ENCODE results near the gene BCOR.

BCOR gene

GRCh38 chrX:40083120-40083978 lies 14.4 kb downstream of the BCOR start:
- no peak for DNase-seq

GRCh38 chrX:40082447-40083119 lies 15.2 kb downstream of the BCOR start:
- DNase-seq = no peak

- no peak for DNase-seq
Observed at GRCh38 chrX:40081679-40082068, 16.1 kb downstream of the BCOR start.

- DNase-seq = no peak
Observed at GRCh38 chrX:40080894-40081678, 16.7 kb downstream of the BCOR start.

- no peak for DNase-seq
Observed at GRCh38 chrX:40079572-40079971, 18.2 kb downstream of the BCOR start.

- DNase-seq = no peak
Observed at GRCh38 chrX:40078489-40079227, 19.1 kb downstream of the BCOR start.

GRCh38 chrX:40077906-40078305 lies 19.9 kb downstream of the BCOR start:
- DNase-seq = no peak

GRCh38 chrX:40076750-40077575 lies 20.8 kb downstream of the BCOR start:
- no peak for DNase-seq

- DNase-seq = no peak
Observed at GRCh38 chrX:40074959-40075332, 22.8 kb downstream of the BCOR start.

GRCh38 chrX:40074080-40074958 lies 23.4 kb downstream of the BCOR start:
- no peak for DNase-seq

GRCh38 chrX:40073439-40074054 lies 24.2 kb downstream of the BCOR start:
- no peak for DNase-seq

- no peak for DNase-seq
Observed at GRCh38 chrX:40072246-40072645, 25.5 kb downstream of the BCOR start.

- no peak for DNase-seq
Observed at GRCh38 chrX:40068048-40068447, 29.7 kb downstream of the BCOR start.

GRCh38 chrX:40066700-40067099 lies 31.1 kb downstream of the BCOR start:
- DNase-seq = no peak

GRCh38 chrX:40065296-40066046 lies 32.3 kb downstream of the BCOR start:
- DNase-seq = no peak

- DNase-seq = no peak
Observed at GRCh38 chrX:40064055-40064597, 33.6 kb downstream of the BCOR start.

- DNase-seq = no peak
Observed at GRCh38 chrX:40063555-40063954, 34.2 kb downstream of the BCOR start.

- DNase-seq = no peak
Observed at GRCh38 chrX:40062525-40063155, 35.1 kb downstream of the BCOR start.

Data from NCI-H2227 treated with DMSO at 0.1 percent for 48 hours (cell line).